GM12878 (cell line): ENCODE results near the gene ESR2. TPM values are rescaled to one million over a fixed set of nuclear protein-coding genes. Genes with fewer than 3 reads are reported as not detected.

Source experiments
- ATAC-seq: fragments of 200-7000 bp; cut with Tn5 transposase; 3 replicates; pipeline ENCODE4 v1.9.1; 2020; ENCODE audit warnings: mild to moderate bottlenecking, moderate library complexity
- BruUV-seq: library from RNA; stranded (reverse); fragments of 400-500 nt; replicated peaks from 2 replicates; lab custom pipeline; 2021; lab: Mats Ljungman, UMichigan
- CTCF ChIA-PET: fragments of 300-600 bp; sonication (Branson Sonifier 250); formaldehyde crosslinking; extraction: SDS; loops from one replicate; lab custom pipeline; 2021; ENCODE audit warnings: inconsistent platforms; lab: Yijun Ruan, JAX
- POLR2A ChIA-PET: fragments of 350-600 bp; formaldehyde crosslinking; extraction: SDS; loops from one replicate; lab custom pipeline; 2021; ENCODE audit warnings: inconsistent platforms; lab: Charles Lee
- RAD21 ChIA-PET: fragments of 300-600 bp; sonication (Branson Sonifier 250); formaldehyde crosslinking; loops from one replicate; lab custom pipeline; 2023; ENCODE audit warnings: antibody characterized with exemption; ENCODE audit not compliant: unreplicated experiment; lab: Charles Lee
- SMC1A ChIA-PET: fragments of 300-600 bp; sonication (Branson Sonifier 250); formaldehyde crosslinking; loops from one replicate; lab custom pipeline; 2023; ENCODE audit not compliant: unreplicated experiment, uncharacterized antibody; lab: Charles Lee
- DNase-seq: peaks from one replicate; pipeline ENCODE4 v3.0.0-alpha.2; 2011; ENCODE audit warnings: low read depth, low spot score
- FAIRE-seq: peaks from 3 replicates; lab custom pipeline; 2011; peaks lifted over from hg19 to GRCh38; lab: Jason Lieb, UNC
- H2AFZ ChIP-seq: 2 replicates; pipeline ENCODE4 v1.6.0; 2011; ENCODE audit warnings: low read depth, low read length, control low read depth; ENCODE audit not compliant: control insufficient read depth
- H3K27ac ChIP-seq: 2 replicates; pipeline ENCODE4 v1.5.1; 2011; ENCODE audit warnings: control low read depth; ENCODE audit not compliant: control insufficient read depth, insufficient read depth
- H3K27me3 ChIP-seq, 2 experiments: replicated peaks in 1 of 2; 2 replicates each; pipeline versions ENCODE4 v1.6.0 to v1.6.1; 2011; ENCODE audit warnings: low read length in 1 of 2; ENCODE audit not compliant: control insufficient read depth in 2 of 2, insufficient read depth in 2 of 2
- H3K36me3 ChIP-seq, 2 experiments: 2 replicates each; pipeline ENCODE4 v1.5.1; 2011; ENCODE audit warnings: low read length in 1 of 2; ENCODE audit not compliant: control insufficient read depth in 2 of 2, insufficient read depth in 2 of 2
- H3K4me1 ChIP-seq: 2 replicates; pipeline ENCODE4 v1.6.1; 2011; ENCODE audit warnings: mild to moderate bottlenecking, low read length, moderate library complexity, mixed read lengths; ENCODE audit not compliant: control insufficient read depth, insufficient read depth
- H3K4me2 ChIP-seq: 2 replicates; pipeline ENCODE4 v1.6.0; 2011; ENCODE audit warnings: control low read depth; ENCODE audit not compliant: control insufficient read depth, insufficient read depth
- H3K4me3 ChIP-seq: fragments of 200-600 bp; sonication (generic); 2 replicates; pipeline ENCODE4 v1.5.1; 2016
- H3K79me2 ChIP-seq: 2 replicates; pipeline ENCODE4 v1.6.0; 2011; ENCODE audit warnings: low read length; ENCODE audit not compliant: control insufficient read depth, insufficient read depth
- H3K9ac ChIP-seq: 2 replicates; pipeline ENCODE4 v1.8.0; 2011; ENCODE audit warnings: low read length, control low read depth, mixed read lengths; ENCODE audit not compliant: control insufficient read depth, insufficient read depth
- H3K9me3 ChIP-seq: replicated peaks from 3 replicates; pipeline ENCODE4 v1.5.1; 2011; ENCODE audit warnings: mild to moderate bottlenecking, low read length; ENCODE audit not compliant: control insufficient read depth, insufficient read depth
- H4K20me1 ChIP-seq: 2 replicates; pipeline ENCODE4 v1.6.0; 2011; ENCODE audit not compliant: control insufficient read depth, insufficient read depth
- CBFB ChIP-seq: IDR thresholded peaks from 2 replicates; pipeline ENCODE4 v1.6.1; 2016; ENCODE audit warnings: antibody characterized with exemption, low read depth
- HDAC6 ChIP-seq: fragments of 200-600 bp; sonication (generic); IDR thresholded peaks from one replicate; pipeline ENCODE4 v1.8.0; 2017; ENCODE audit warnings: antibody characterized with exemption; ENCODE audit not compliant: unreplicated experiment
- KAT2A ChIP-seq: conservative IDR thresholded peaks from 2 replicates; pipeline ENCODE4 v1.6.1; 2011; ENCODE audit warnings: low read depth, low read length; ENCODE audit not compliant: control insufficient read depth
- NR2C1 ChIP-seq: fragments of 450-650 bp; IDR thresholded peaks from 2 replicates; pipeline ENCODE4 v1.6.1; 2017; ENCODE audit warnings: antibody characterized with exemption, mild to moderate bottlenecking, moderate library complexity
- POLR2A ChIP-seq: IDR thresholded peaks from 2 replicates; pipeline ENCODE4 v1.6.1; 2011; ENCODE audit warnings: low read depth, mild to moderate bottlenecking, low read length
- POLR2AphosphoS5 ChIP-seq: IDR thresholded peaks from 2 replicates; pipeline ENCODE4 v1.6.1; 2011; ENCODE audit warnings: mild to moderate bottlenecking, low read length, inconsistent platforms
- SREBF1 ChIP-seq: IDR thresholded peaks from 2 replicates; pipeline ENCODE4 v1.6.1; 2012; ENCODE audit warnings: mild to moderate bottlenecking, low read length
- SRF ChIP-seq, 2 experiments: IDR thresholded peaks; 2 replicates each; pipeline ENCODE4 v1.6.1; 2011; ENCODE audit warnings: low read depth in 2 of 2, low read length in 2 of 2, mild to moderate bottlenecking in 1 of 2, moderate library complexity in 1 of 2
- TAF1 ChIP-seq: IDR thresholded peaks from 2 replicates; pipeline ENCODE4 v1.6.1; 2011; ENCODE audit warnings: mild to moderate bottlenecking, low read depth, low read length, borderline replicate concordance
- TCF7 ChIP-seq: IDR thresholded peaks from 2 replicates; pipeline ENCODE4 v1.6.1; 2014; ENCODE audit warnings: antibody characterized with exemption, borderline replicate concordance
- USF1 ChIP-seq: IDR thresholded peaks from 2 replicates; pipeline ENCODE4 v1.6.1; 2011; ENCODE audit warnings: borderline replicate concordance, low read depth, mild to moderate bottlenecking, moderate library complexity, mixed read lengths, low read length; ENCODE audit not compliant: insufficient read depth; ENCODE audit errors: extremely low read length
- WGBS: methylation state at CpG from one replicate; pipeline ENCODE4 v1.1.6; 2016; ENCODE audit warnings: low lambda C conversion rate; ENCODE audit not compliant: insufficient replicate concordance, insufficient coverage; ENCODE audit errors: missing lambda C conversion rate; 5-methylcytosine and 5-hydroxymethylcytosine counted together
- in situ Hi-C: fragments of 300-500 bp; cut with MboI; formaldehyde crosslinking; loops from 9 replicates; pipeline ENCODE4 v1.14.3; 2018; ENCODE audit warnings: mixed read lengths
- intact Hi-C: fragments of 100-400 bp; cut with micrococcal nuclease; formaldehyde crosslinking; loops from one replicate; pipeline ENCODE4 v1.14.2; 2022; ENCODE audit not compliant: unreplicated experiment
- polyA plus RNA-seq, 11 experiments: library from polyadenylated mRNA; depleted of rRNA in 4 of 11; unstranded in 6 of 11; stranded (reverse) in 5 of 11; fragments of >200 nt; fragmentation: Nextera tagmentation in 4 of 11; fragmentation: Illumina TruSeq in 1 of 11; extraction: Ambion mirVana in 4 of 11; extraction: Trizol in 1 of 11; gene quantifications; 1 replicate in 1 of 11; 2 replicates in 10 of 11; pipeline versions ENCODE4 v1.2.1 to v1.2.3, GENCODE V29; 2011 to 2016; ENCODE audit warnings: inconsistent platforms in 2 of 11, missing spikeins in 2 of 11, low read depth in 1 of 11
- total RNA-seq, 4 experiments: library from RNA; depleted of rRNA in 3 of 4; stranded (reverse); fragments of >200 nt in 3 of 4; fragmentation: Illumina TruSeq in 1 of 4; extraction: Trizol in 1 of 4; gene quantifications; 2 replicates each; pipeline versions ENCODE4 v1.2.1 to v1.2.3, GENCODE V29; 2013 to 2021
- TF ChIP-seq, protein P1 (sequence below): IDR thresholded peaks from 2 replicates; pipeline ENCODE4 v1.6.1; 2012; ENCODE audit warnings: low read depth, low read length, improper control_type of control experiment

Gene ESR2
- total and polyA plus RNA-seq, 10 of the 15 experiments (the other 5 are each of a cell fraction or from before 2014, with no cell fraction given), result 0.29 to 2.6 (median 0.81) TPM

GRCh38 chr14:64220466-64220865 is 73.7 kb downstream of the ESR2 start:
- H2AFZ ChIP-seq, result no peak overlapping the region
- WGBS, result 96% methylated on average over 14 of the region's 14 CpGs
- peaks cover 30% of the 10 kb centered on the region for H3K4me1 ChIP-seq
- no peak overlapping the region for H3K4me3 ChIP-seq
- H3K27ac ChIP-seq, result no peak overlapping the region; the same call in 1 of the 2 replicates
- BruUV-seq, result no TSS peak
- intact Hi-C loops (no loop called here), in situ Hi-C loops (no loop called here)
- ChIA-PET POLR2A (no interaction called here), CTCF (interaction anchor here (0.7 kb wide), 1 partner anchor 80 kb away, joined by 3 read pairs; no protein-coding TSS in a partner anchor), SMC1A (interaction anchor here (1.1 to 3.6 kb wide), 2 partner anchors 16 to 76 kb away, joined by 3 to 19 read pairs; no protein-coding TSS in a partner anchor), RAD21 (no interaction called here)
- TF ChIP-seq SREBF1 (no peak), SRF (IDR thresholded peaks at IDR 0.05; ENCODE audit: low read depth in 2 of 2, low read length in 2 of 2) (peak; percentile 74 to 79), CBFB (no peak), NR2C1 (no peak), USF1 (peak; percentile 33), POLR2AphosphoS5 (no peak), TAF1 (no peak), TCF7 (no peak), POLR2A (0 out of 2 replicates have a peak, but pooled peaks have one; percentile 25), KAT2A (no peak), HDAC6 (no peak)
- TF ChIP-seq, protein P1, sequence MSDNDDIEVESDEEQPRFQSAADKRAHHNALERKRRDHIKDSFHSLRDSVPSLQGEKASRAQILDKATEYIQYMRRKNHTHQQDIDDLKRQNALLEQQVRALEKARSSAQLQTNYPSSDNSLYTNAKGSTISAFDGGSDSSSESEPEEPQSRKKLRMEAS, result no peak
- no peaks in the 10 kb centered on the region for H3K27me3 ChIP-seq
- no peaks in the 10 kb centered on the region for H4K20me1 ChIP-seq
- DNase-seq (no peak), FAIRE-seq (no peak), ATAC-seq (no peak)
- no peak overlapping the region for H3K4me2 ChIP-seq
- peaks cover 12 to 35% of the 10 kb centered on the region in 2 experiments for H3K36me3 ChIP-seq
- no peaks in the 10 kb centered on the region for H3K79me2 ChIP-seq
- H3K9me3 ChIP-seq, result no peaks in the 10 kb centered on the region
- H3K9ac ChIP-seq, result no peak overlapping the region
